ENCODE data around the gene CELF1. TPM values are rescaled to one million over a fixed set of nuclear protein-coding genes. Genes with fewer than 3 reads are reported as not detected.

Gene CELF1
- total RNA-seq, 2 donors from 2014 or later, result 57.1 to 65.9 TPM

GRCh38 chr11:47589584-47589976 is 36.6 kb upstream of the CELF1 start:
- Histone ChIP-seq H3K4me1 (peaks cover 0 to 17% of the 10 kb centered on the region in 2 donors), H3K4me3 (peak overlapping the region; percentile 13 to 25), H3K27me3 (peaks cover 14 to 16% of the 10 kb centered on the region in 2 donors), H3K27ac (no peak overlapping the region), H3K36me3 (peaks cover 6% of the 10 kb centered on the region), H3K9me3 (no peaks in the 10 kb centered on the region)
- no peak for TF ChIP-seq CTCF (IDR thresholded peaks at IDR 0.05)
- DNase-seq (ENCODE audit: low spot score), result no peak

- no peak for DNase-seq (ENCODE audit: low spot score)
- H3K4me1 ChIP-seq, result peaks cover 0 to 13% of the 10 kb centered on the region in 2 donors
- no peak overlapping the region for H3K27ac ChIP-seq
- peak overlapping the region; percentile 13 to 25 for H3K4me3 ChIP-seq
- H3K9me3 ChIP-seq, result no peaks in the 10 kb centered on the region
- peaks cover 11 to 13% of the 10 kb centered on the region in 2 donors for H3K27me3 ChIP-seq
- TF ChIP-seq CTCF (IDR thresholded peaks at IDR 0.05), result no peak
- peaks cover 11% of the 10 kb centered on the region for H3K36me3 ChIP-seq
These were observed 36.2 kb upstream of the CELF1 start for GRCh38 chr11:47589118-47589517.

- Histone ChIP-seq H3K9me3 (no peaks in the 10 kb centered on the region), H3K27me3 (peaks cover 5 to 6% of the 10 kb centered on the region in 2 donors), H3K27ac (no peak overlapping the region), H3K4me3 (no peak overlapping the region), H3K4me1 (peaks cover 0 to 4% of the 10 kb centered on the region in 2 donors), H3K36me3 (peaks cover 24% of the 10 kb centered on the region)
- DNase-seq (ENCODE audit: low spot score), result no peak
- TF ChIP-seq CTCF (IDR thresholded peaks at IDR 0.05), result no peak
These were observed 34.9 kb upstream of the CELF1 start for GRCh38 chr11:47587723-47588326.

- Histone ChIP-seq H3K27me3 (peaks cover 3 to 4% of the 10 kb centered on the region in 2 donors), H3K36me3 (peaks cover 30% of the 10 kb centered on the region), H3K4me1 (peaks cover 0 to 4% of the 10 kb centered on the region in 2 donors), H3K9me3 (no peaks in the 10 kb centered on the region), H3K4me3 (no peak overlapping the region), H3K27ac (no peak overlapping the region)
- TF ChIP-seq CTCF (IDR thresholded peaks at IDR 0.05), result no peak
- DNase-seq (ENCODE audit: low spot score), result no peak
These were observed 34.2 kb upstream of the CELF1 start for GRCh38 chr11:47587039-47587716.

- Histone ChIP-seq H3K36me3 (peaks cover 39% of the 10 kb centered on the region), H3K9me3 (no peaks in the 10 kb centered on the region), H3K27me3 (peaks cover 3 to 4% of the 10 kb centered on the region in 2 donors), H3K4me1 (peaks cover 0 to 4% of the 10 kb centered on the region in 2 donors), H3K27ac (no peak within 1 kb of the TSS), H3K4me3 (no peak within 1 kb of the TSS)
- no peak for DNase-seq (ENCODE audit: low spot score)
- TF ChIP-seq CTCF (IDR thresholded peaks at IDR 0.05), result no peak
These were observed 33.3 kb upstream of the CELF1 start, which contains the start of gene FAM180B for GRCh38 chr11:47586098-47586855. Gene FAM180B, plus strand, starts transcription at chr11:47586678. Its CDS starts 91 bp downstream, at chr11:47586769.

Measured in right atrium auricular region (tissue), 2 donors.